ENCODE data around the gene MARK3.
A peak's percentile ranks its signal among the peaks of the same experiment; 100 is the strongest.

Gene MARK3

GRCh38 chr14:103366741-103367140 lies 18.5 kb upstream of the MARK3 start:
- DNase-seq (ENCODE audit: low spot score), result no peak

GRCh38 chr14:103367995-103368394 lies 17.2 kb upstream of the MARK3 start:
- no peak for DNase-seq (ENCODE audit: low spot score)

GRCh38 chr14:103370087-103370486 lies 15.1 kb upstream of the MARK3 start:
- no peak for DNase-seq (ENCODE audit: low spot score)

- DNase-seq (ENCODE audit: low spot score), result no peak
Observed at GRCh38 chr14:103372017-103372416, 13.2 kb upstream of the MARK3 start.

- peak; percentile 41 for DNase-seq (ENCODE audit: low spot score)
Observed at GRCh38 chr14:103372552-103373304, 12.5 kb upstream of the MARK3 start.

GRCh38 chr14:103374121-103374520 lies 11.1 kb upstream of the MARK3 start:
- no peak for DNase-seq (ENCODE audit: low spot score)

- no peak for DNase-seq (ENCODE audit: low spot score)
Observed at GRCh38 chr14:103377522-103378037, 7.6 kb upstream of the MARK3 start.

- peak; percentile 94 for DNase-seq (ENCODE audit: low spot score)
Observed at GRCh38 chr14:103378038-103378854, 7.0 kb upstream of the MARK3 start.

GRCh38 chr14:103380719-103381377 lies 4.4 kb upstream of the MARK3 start:
- no peak for DNase-seq (ENCODE audit: low spot score)

- peak; percentile 78 for DNase-seq (ENCODE audit: low spot score)
Observed at GRCh38 chr14:103382376-103382775, 2.8 kb upstream of the MARK3 start.

- no peak for DNase-seq (ENCODE audit: low spot score)
Observed at GRCh38 chr14:103384450-103385151, 614 bp upstream of the MARK3 start.

- peak; percentile 62 for DNase-seq (ENCODE audit: low spot score)
Observed at GRCh38 chr14:103385929-103386712, 906 bp downstream of the MARK3 start.

- peak; percentile 56 for DNase-seq (ENCODE audit: low spot score)
Observed at GRCh38 chr14:103386713-103387329, 1.6 kb downstream of the MARK3 start.

GRCh38 chr14:103388664-103389063 lies 3.4 kb downstream of the MARK3 start:
- no peak for DNase-seq (ENCODE audit: low spot score)

GRCh38 chr14:103390605-103391004 lies 5.4 kb downstream of the MARK3 start:
- DNase-seq (ENCODE audit: low spot score), result no peak

- DNase-seq (ENCODE audit: low spot score), result peak; percentile 84
Observed at GRCh38 chr14:103391048-103391447, 5.8 kb downstream of the MARK3 start.

- DNase-seq (ENCODE audit: low spot score), result no peak
Observed at GRCh38 chr14:103392106-103392505, 6.9 kb downstream of the MARK3 start.

- DNase-seq (ENCODE audit: low spot score), result no peak
Observed at GRCh38 chr14:103392572-103392971, 7.4 kb downstream of the MARK3 start.

GRCh38 chr14:103393070-103393469 lies 7.9 kb downstream of the MARK3 start:
- peak; percentile 47 for DNase-seq (ENCODE audit: low spot score)

All from hematopoietic multipotent progenitor cell treated with erythropoietin and hydrocortisone succinate and interleukin-3 and kit ligand, for 17 days (in vitro differentiated cells).